Heart right ventricle (tissue), 16 donors: ENCODE measurements around the gene BCAM. TPM values are rescaled to one million over a fixed set of nuclear protein-coding genes. Genes with fewer than 3 reads are reported as not detected.
A peak's percentile ranks its signal among the peaks of the same experiment; 100 is the strongest.
"Not testable (repeated sequence)": the region's sequence is repeated elsewhere in the genome, so short reads cannot be mapped to it uniquely, and the experiment has no call there.

Experiments
- ATAC-seq, 8 donors: fragments of 200-7000 bp; cut with Tn5 transposase; one replicate each; pipeline ENCODE4 v1.9.1; 2020; ENCODE audit warnings: mild to moderate bottlenecking in 8 of 8, moderate library complexity in 8 of 8, moderate number of reproducible peaks in 1 of 8
- DNase-seq, 2 donors: peaks; one replicate each; pipeline ENCODE4 v3.0.0-alpha.2; 2020
- H3K27ac ChIP-seq, 10 donors: fragments of 200-600 bp; sonication (generic) in 2 of 10; one replicate each; pipeline versions ENCODE4 v1.5.0 to v1.8.0; 2020 to 2022; ENCODE audit warnings: mild to moderate bottlenecking in 3 of 10
- H3K27me3 ChIP-seq, 7 donors: fragments of 200-600 bp; one replicate each; pipeline ENCODE4 v1.8.0; 2021 to 2022; ENCODE audit warnings: mild to moderate bottlenecking in 2 of 7
- H3K36me3 ChIP-seq, 9 donors: fragments of 200-600 bp; sonication (generic) in 1 of 9; one replicate each; pipeline versions ENCODE4 v1.5.0 to v1.8.0; 2020 to 2022; ENCODE audit warnings: mild to moderate bottlenecking in 2 of 9
- H3K4me1 ChIP-seq, 9 donors: fragments of 200-600 bp; sonication (generic) in 1 of 9; one replicate each; pipeline versions ENCODE4 v1.5.0 to v1.8.0; 2020 to 2022; ENCODE audit warnings: mild to moderate bottlenecking in 4 of 9
- H3K4me3 ChIP-seq, 10 donors: fragments of 200-600 bp; sonication (generic) in 2 of 10; one replicate each; pipeline versions ENCODE4 v1.5.0 to v1.8.0; 2020 to 2022; ENCODE audit warnings: mild to moderate bottlenecking in 7 of 10, moderate library complexity in 2 of 10
- H3K9me3 ChIP-seq, 11 donors: fragments of 200-600 bp in 10 of 11; sonication (generic) in 2 of 11; one replicate each; pipeline versions ENCODE4 v1.5.0 to v1.8.0; 2013 to 2022; ENCODE audit warnings: mild to moderate bottlenecking in 2 of 11, control low read depth in 1 of 11, moderate library complexity in 1 of 11
- CTCF ChIP-seq, 9 donors: fragments of 200-600 bp; sonication (generic) in 2 of 9; IDR thresholded peaks; one replicate each; pipeline versions ENCODE4 v1.5.0 to v1.8.0; 2021 to 2022; ENCODE audit warnings: antibody characterized with exemption in 9 of 9, mild to moderate bottlenecking in 5 of 9, moderate library complexity in 1 of 9
- WGBS, 2 donors: extraction: QIAGEN DNeasy Blood & Tissue Kit; methylation state at CpG; one replicate each; pipeline ENCODE4 v1.1.7; 2013; ENCODE audit warnings: inconsistent platforms in 1 of 2; 5-methylcytosine and 5-hydroxymethylcytosine counted together
- intact Hi-C, 10 donors: fragments of 100-400 bp; cut with DNase I; formaldehyde crosslinking; loops; one replicate each; pipeline versions ENCODE4 v1.11.1 to v1.14.2; 2022
- polyA plus RNA-seq, 2 donors: library from polyadenylated mRNA; stranded (reverse); fragments of 200-250 nt; gene quantifications; one replicate each; pipeline ENCODE4 v1.2.3, GENCODE V29; 2013
- total RNA-seq, 10 donors: library from RNA; stranded (reverse); fragmentation: NEBNext Ultra II Directional in 3 of 10; extraction: Animal tissue kit (Norgen Biotek cat#: 25700) in 3 of 10; gene quantifications; one replicate each; pipeline versions ENCODE4 v1.2.1 to v1.2.4, GENCODE V29; 2021 to 2023
- donor health status: Arrhythmogenic right ventricular cardiomyopathy.
- donor health status: ischemic (EF 13 %, LVEDD 7.1; RV severe dilation, severe dysfunction).
- donor health status: healthy with polysubstance abuse.
- donor health status: DM: no; HTN: yes; CAD: no.
- donor health status: DM: no; HTN: no; CAD: no.
- donor health status: ischemic (EF 25% LVEDD 6.9; RV normal size, moderate dysfunction).
- donor health status: ischemic (EF 25% LVEDD 5.7; RV mildly dilated, moderate dysfunction).
- donor health status: healthy.
- donor health status: DM: yes; HTN: yes; CAD: no.
- donor health status: Ischemic cardiomyopathy.
- donor health status: ischemic (EF 35%, LVEDD 5.7; RV mildly dilated, moderate dysfunction).
- donor health status: nonischemic (EF 11% LVEDD 7.7; RV severe dilation, severe dysfunction).
- donor health status: DM: yes; HTN: yes; CAD: no.
- donor health status: PGD.
- donor health status: ischemic (EF 29% LVEDD 5.4; RV normal size, mild dysfunction).
- donor health status: nonischemic (EF 23%, LVEDD 6.1; RV moderate dilation, normal function).

BCAM gene
- total and polyA plus RNA-seq, 12 donors, result 63.2 to 130 (median 92.5) TPM

DNA sequence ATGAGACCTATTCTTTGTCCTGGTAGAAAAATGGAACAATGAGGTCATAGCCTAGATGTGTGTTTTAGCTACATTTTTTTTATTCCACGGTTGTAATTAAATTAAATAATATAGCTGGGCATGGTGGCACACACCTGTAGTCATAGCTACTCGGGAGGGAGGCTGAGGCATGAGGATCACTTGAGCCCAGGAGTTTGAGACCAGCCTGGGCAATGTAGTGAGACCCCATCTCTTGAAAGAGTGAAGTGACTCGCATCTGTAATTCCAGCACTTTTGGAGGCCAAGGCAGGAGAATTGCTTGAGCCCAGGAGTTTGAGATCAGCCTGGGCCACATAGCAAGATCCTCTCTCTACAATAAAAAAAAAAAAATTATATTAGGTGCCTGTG is 43.0 kb upstream of the BCAM start:
- intact Hi-C loops, result no loop called here
- Histone ChIP-seq H3K27ac (peak overlapping the region in 1 of 10 donors; percentile 70), H3K4me1 (peaks cover 0 to 73% (median 0%) of the 10 kb centered on the region in 9 donors), H3K9me3 (peaks cover 0 to 8% (median 0%) of the 10 kb centered on the region in 11 donors), H3K4me3 (no peak overlapping the region), H3K27me3 (no peaks in the 10 kb centered on the region), H3K36me3 (peaks cover 0 to 11% (median 0%) of the 10 kb centered on the region in 9 donors)
- DNase-seq (no peak), ATAC-seq (no peak)
- TF ChIP-seq CTCF (IDR thresholded peaks at IDR 0.05), result no peak
- 92 to 93% methylated on average over 3 of the region's 3 CpGs for WGBS, 2 donors

DNA sequence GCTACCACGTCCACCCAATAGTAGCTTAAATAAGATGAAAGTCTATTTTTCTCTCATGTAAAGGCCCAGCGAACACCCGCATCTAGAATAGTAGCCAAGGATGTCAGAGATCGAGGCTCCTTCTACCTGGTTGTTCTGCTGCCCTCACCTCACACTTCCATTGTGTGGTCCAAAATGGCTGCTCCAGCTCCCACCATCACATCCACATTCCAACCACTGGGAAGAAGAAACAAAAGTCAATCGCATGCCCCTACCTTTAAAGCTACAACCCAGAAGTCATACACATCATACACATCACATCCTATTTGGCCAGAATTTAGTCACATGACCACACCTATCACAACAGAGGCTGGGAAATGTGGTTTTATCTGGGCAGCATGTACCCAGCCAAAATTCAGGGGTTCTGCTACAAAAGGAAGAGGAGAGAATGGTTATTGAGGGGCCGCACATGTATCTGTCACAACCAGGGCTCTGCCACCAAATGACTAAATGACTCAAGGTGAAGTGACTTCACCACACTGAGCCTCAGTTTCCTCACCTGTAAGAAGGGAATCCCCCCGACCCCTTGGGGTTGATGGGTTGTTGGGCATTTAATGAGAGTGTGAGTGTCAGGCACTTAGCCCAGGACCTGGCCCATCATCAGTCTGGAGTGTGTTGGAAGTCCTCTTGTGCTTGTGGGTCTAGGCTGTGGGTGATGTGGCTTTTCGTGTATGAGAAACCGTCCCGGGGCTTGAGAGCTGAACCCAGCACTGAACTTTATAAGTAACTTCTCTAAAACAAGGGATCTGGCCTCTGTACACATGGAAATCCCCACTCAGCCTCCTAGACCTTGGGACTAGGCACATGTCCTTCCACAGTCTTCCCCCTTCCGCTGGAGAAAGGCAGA is 41.4 kb upstream of the BCAM start:
- H3K4me1 ChIP-seq, result peaks cover 0 to 67% (median 0%) of the 10 kb centered on the region in 9 donors
- ATAC-seq, result no peak
- peaks cover 0 to 6% (median 0%) of the 10 kb centered on the region in 7 donors for H3K27me3 ChIP-seq
- 77 to 79% methylated on average over 11 of the region's 11 CpGs for WGBS, 2 donors
- DNase-seq, result no peak
- peak overlapping the region in 1 of 10 donors; percentile 55 for H3K27ac ChIP-seq
- H3K9me3 ChIP-seq, result peaks cover 0 to 8% (median 0%) of the 10 kb centered on the region in 11 donors
- no peaks in the 10 kb centered on the region for H3K36me3 ChIP-seq
- intact Hi-C loops, result no loop called here
- no peak overlapping the region for H3K4me3 ChIP-seq
- no peak for TF ChIP-seq CTCF (IDR thresholded peaks at IDR 0.05)

GRCh38 chr19:44770550-44771257 is 38.2 kb upstream of the BCAM start:
- peaks cover 0 to 41% (median 0%) of the 10 kb centered on the region in 9 donors for H3K4me1 ChIP-seq
- H3K9me3 ChIP-seq, result peaks cover 0 to 8% (median 0%) of the 10 kb centered on the region in 11 donors
- H3K27ac ChIP-seq, result peak overlapping the region in 1 of 10 donors; percentile 72
- DNase-seq, result peak; percentile 88 to 91
- peak overlapping the region in 1 of 10 donors; percentile 10 for H3K4me3 ChIP-seq
- intact Hi-C loops, result loop anchor here in 9 of 10 donors (1.0 to 10.0 kb wide), 8 partner anchors 46 to 198 kb away; no protein-coding TSS in a partner anchor
- TF ChIP-seq CTCF (IDR thresholded peaks at IDR 0.05), result peak; percentile 82 to 95 (median 88)
- WGBS, 2 donors, result 19 to 22% methylated on average over 15 of the region's 15 CpGs
- ATAC-seq, result peak; percentile 94 to 99 (median 97)
- peaks cover 0 to 7% (median 0%) of the 10 kb centered on the region in 7 donors for H3K27me3 ChIP-seq
- no peaks in the 10 kb centered on the region for H3K36me3 ChIP-seq

DNA sequence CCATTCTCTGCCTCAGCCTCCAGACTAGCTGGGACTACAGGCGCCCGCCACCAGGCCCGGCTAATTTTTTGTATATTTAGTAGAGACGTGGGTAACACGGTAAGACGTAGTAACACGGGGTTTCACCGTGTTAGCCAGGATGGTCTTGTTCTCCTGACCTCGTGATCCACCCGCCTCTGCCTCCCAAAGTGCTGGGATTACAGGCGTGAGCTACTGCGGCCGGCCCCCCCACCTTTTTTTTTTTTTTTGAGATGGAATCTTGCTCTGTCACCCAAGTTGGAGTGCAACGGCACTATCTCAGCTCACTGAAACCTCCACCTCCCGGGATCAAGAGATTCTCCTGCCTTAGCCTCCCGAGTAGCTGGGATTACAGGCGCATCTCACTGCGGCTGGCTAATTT is 36.8 kb upstream of the BCAM start:
- peaks cover 0 to 30% (median 0%) of the 10 kb centered on the region in 9 donors for H3K4me1 ChIP-seq
- H3K27ac ChIP-seq, H3K9me3 ChIP-seq, H3K36me3 ChIP-seq, DNase-seq, ATAC-seq, H3K4me3 ChIP-seq, H3K27me3 ChIP-seq: not testable (repeated sequence)
- intact Hi-C loops, result loop anchor here in 7 of 10 donors (2.0 to 10.0 kb wide), 4 partner anchors 49 to 200 kb away; no protein-coding TSS in a partner anchor
- 58 to 77% methylated on average over 18 of the region's 18 CpGs for WGBS, 2 donors
